ENCODE data around the gene ZMIZ2. TPM values are rescaled to one million over a fixed set of nuclear protein-coding genes. Genes with fewer than 3 reads are reported as not detected.

Gene ZMIZ2
- total and polyA plus RNA-seq, 4 donors, result 4.4 to 11.6 (median 7.7) TPM

DNA sequence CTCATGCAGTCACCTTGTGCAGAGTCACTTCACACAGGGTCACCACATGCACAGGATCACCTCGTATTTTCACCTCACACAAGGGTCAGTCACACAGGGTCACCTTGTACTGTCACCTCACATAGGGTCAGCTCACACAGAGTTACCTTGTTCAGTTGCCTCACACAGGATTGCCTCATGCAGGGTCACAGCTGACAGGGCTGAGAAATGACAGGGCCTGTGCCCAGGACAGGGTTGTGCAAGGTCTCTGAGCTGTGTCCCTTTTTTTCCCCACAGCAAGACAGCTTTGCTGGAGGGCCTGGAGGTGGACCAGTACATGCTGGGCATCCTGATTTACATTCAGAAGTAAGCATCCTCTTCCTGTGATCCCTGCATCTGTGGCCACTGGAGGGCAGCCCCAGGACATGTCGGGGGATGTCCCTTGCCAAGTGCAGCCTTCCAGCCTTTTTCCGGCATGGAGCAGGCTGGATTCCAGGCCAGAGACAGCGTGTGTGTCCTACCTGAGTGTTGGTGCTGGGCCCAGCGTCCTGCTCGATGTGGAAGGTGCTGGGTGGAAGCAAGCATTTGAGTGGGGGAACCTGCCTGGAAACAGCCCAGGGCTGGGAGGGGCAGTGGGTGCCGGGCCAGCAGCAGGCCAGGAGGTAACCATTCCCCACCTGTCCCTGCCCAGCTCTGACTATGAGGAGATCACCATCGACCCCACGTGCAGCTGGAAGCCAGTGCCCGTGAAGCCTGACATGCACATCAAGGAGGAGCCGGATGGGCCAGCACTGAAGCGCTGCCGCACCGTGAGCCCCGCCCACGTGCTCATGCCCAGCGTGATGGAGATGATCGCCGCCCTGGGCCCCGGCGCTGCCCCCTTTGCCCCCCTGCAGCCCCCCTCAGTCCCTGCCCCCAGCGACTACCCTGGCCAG lies 16.3 kb downstream of the ZMIZ2 start:
- WGBS, result 72% methylated on average over 22 of the region's 22 CpGs
- no peaks in the 10 kb centered on the region for H3K27me3 ChIP-seq (ENCODE audit: control insufficient read depth in 4 of 4, insufficient read depth in 4 of 4, low read length in 3 of 4)
- no peak overlapping the region for H3K4me3 ChIP-seq (ENCODE audit: low read depth in 1 of 3, low read length in 3 of 3)
- DNase-seq (ENCODE audit: low spot score), result peak; percentile 59
- H3K27ac ChIP-seq (ENCODE audit: low read depth in 1 of 2, low read length in 2 of 2), result peak overlapping the region; percentile 23 to 57
- peaks cover 9 to 52% (median 43%) of the 10 kb centered on the region in 4 donors for H3K4me1 ChIP-seq (ENCODE audit: control insufficient read depth in 4 of 4, insufficient read depth in 4 of 4, low read length in 3 of 4)
- H3K9ac ChIP-seq (ENCODE audit: low read depth in 1 of 2, low read length in 2 of 2), result no peak overlapping the region
- H3K36me3 ChIP-seq (ENCODE audit: control insufficient read depth in 4 of 4, insufficient read depth in 3 of 4, low read depth in 1 of 4, low read length in 3 of 4), result peaks cover 10 to 65% (median 16%) of the 10 kb centered on the region in 4 donors
- TF ChIP-seq NR2F2 (IDR thresholded peaks at IDR 0.05) (peak; percentile 96), HNF4G (IDR thresholded peaks at IDR 0.05) (peak; percentile 71), EGR1 (IDR thresholded peaks at IDR 0.05; ENCODE audit: low read depth in 2 of 2) (peak in 1 of 2 donors; percentile 44), RAD21 (IDR thresholded peaks at IDR 0.05) (peak in 1 of 2 donors; percentile 72), YY1 (IDR thresholded peaks at IDR 0.05) (no peak), RXRA (IDR thresholded peaks at IDR 0.05) (peak; percentile 100), FOXA2 (IDR thresholded peaks at IDR 0.05) (no peak), HNF4A (conservative IDR thresholded peaks at IDR 0.05) (peak; percentile 90 to 93), TAF1 (conservative IDR thresholded peaks at IDR 0.05) (no peak), SP1 (IDR thresholded peaks at IDR 0.05) (peak; percentile 90), JUND (IDR thresholded peaks at IDR 0.05) (peak; percentile 87), GABPA (IDR thresholded peaks at IDR 0.05 in 1 of 2, conservative IDR thresholded peaks at IDR 0.05 in 1 of 2) (peak in 1 of 2 donors; percentile 64), FOXA1 (IDR thresholded peaks at IDR 0.05) (no peak)
- TF ChIP-seq, protein P1, sequence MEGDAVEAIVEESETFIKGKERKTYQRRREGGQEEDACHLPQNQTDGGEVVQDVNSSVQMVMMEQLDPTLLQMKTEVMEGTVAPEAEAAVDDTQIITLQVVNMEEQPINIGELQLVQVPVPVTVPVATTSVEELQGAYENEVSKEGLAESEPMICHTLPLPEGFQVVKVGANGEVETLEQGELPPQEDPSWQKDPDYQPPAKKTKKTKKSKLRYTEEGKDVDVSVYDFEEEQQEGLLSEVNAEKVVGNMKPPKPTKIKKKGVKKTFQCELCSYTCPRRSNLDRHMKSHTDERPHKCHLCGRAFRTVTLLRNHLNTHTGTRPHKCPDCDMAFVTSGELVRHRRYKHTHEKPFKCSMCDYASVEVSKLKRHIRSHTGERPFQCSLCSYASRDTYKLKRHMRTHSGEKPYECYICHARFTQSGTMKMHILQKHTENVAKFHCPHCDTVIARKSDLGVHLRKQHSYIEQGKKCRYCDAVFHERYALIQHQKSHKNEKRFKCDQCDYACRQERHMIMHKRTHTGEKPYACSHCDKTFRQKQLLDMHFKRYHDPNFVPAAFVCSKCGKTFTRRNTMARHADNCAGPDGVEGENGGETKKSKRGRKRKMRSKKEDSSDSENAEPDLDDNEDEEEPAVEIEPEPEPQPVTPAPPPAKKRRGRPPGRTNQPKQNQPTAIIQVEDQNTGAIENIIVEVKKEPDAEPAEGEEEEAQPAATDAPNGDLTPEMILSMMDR (IDR thresholded peaks at IDR 0.05; ENCODE audit: low read depth, low read length, missing input control), result no peak
- TF ChIP-seq, protein P2, sequence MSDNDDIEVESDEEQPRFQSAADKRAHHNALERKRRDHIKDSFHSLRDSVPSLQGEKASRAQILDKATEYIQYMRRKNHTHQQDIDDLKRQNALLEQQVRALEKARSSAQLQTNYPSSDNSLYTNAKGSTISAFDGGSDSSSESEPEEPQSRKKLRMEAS (IDR thresholded peaks at IDR 0.05), result no peak
- TF ChIP-seq, protein P3, sequence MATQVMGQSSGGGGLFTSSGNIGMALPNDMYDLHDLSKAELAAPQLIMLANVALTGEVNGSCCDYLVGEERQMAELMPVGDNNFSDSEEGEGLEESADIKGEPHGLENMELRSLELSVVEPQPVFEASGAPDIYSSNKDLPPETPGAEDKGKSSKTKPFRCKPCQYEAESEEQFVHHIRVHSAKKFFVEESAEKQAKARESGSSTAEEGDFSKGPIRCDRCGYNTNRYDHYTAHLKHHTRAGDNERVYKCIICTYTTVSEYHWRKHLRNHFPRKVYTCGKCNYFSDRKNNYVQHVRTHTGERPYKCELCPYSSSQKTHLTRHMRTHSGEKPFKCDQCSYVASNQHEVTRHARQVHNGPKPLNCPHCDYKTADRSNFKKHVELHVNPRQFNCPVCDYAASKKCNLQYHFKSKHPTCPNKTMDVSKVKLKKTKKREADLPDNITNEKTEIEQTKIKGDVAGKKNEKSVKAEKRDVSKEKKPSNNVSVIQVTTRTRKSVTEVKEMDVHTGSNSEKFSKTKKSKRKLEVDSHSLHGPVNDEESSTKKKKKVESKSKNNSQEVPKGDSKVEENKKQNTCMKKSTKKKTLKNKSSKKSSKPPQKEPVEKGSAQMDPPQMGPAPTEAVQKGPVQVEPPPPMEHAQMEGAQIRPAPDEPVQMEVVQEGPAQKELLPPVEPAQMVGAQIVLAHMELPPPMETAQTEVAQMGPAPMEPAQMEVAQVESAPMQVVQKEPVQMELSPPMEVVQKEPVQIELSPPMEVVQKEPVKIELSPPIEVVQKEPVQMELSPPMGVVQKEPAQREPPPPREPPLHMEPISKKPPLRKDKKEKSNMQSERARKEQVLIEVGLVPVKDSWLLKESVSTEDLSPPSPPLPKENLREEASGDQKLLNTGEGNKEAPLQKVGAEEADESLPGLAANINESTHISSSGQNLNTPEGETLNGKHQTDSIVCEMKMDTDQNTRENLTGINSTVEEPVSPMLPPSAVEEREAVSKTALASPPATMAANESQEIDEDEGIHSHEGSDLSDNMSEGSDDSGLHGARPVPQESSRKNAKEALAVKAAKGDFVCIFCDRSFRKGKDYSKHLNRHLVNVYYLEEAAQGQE (IDR thresholded peaks at IDR 0.05), result no peak
- TF ChIP-seq, protein P4, sequence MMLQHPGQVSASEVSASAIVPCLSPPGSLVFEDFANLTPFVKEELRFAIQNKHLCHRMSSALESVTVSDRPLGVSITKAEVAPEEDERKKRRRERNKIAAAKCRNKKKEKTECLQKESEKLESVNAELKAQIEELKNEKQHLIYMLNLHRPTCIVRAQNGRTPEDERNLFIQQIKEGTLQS (IDR thresholded peaks at IDR 0.05), result peak; percentile 99
- TF ChIP-seq, protein P5, sequence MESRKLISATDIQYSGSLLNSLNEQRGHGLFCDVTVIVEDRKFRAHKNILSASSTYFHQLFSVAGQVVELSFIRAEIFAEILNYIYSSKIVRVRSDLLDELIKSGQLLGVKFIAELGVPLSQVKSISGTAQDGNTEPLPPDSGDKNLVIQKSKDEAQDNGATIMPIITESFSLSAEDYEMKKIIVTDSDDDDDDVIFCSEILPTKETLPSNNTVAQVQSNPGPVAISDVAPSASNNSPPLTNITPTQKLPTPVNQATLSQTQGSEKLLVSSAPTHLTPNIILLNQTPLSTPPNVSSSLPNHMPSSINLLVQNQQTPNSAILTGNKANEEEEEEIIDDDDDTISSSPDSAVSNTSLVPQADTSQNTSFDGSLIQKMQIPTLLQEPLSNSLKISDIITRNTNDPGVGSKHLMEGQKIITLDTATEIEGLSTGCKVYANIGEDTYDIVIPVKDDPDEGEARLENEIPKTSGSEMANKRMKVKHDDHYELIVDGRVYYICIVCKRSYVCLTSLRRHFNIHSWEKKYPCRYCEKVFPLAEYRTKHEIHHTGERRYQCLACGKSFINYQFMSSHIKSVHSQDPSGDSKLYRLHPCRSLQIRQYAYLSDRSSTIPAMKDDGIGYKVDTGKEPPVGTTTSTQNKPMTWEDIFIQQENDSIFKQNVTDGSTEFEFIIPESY (IDR thresholded peaks at IDR 0.05), result no peak
- H3K9me3 ChIP-seq (ENCODE audit: control insufficient read depth in 4 of 4, low read length in 3 of 4), result no peaks in the 10 kb centered on the region
